ENCODE measurements around the gene C5AR2. TPM values are rescaled to one million over a fixed set of nuclear protein-coding genes. Genes with fewer than 3 reads are reported as not detected.
"Not testable (repeated sequence)": the region's sequence is repeated elsewhere in the genome, so short reads cannot be mapped to it uniquely, and the experiment has no call there.

C5AR2 gene
- 1.6 TPM for total RNA-seq

- no peak for DNase-seq (ENCODE audit: low spot score)
Observed at GRCh38 chr19:47331931-47332547, at the start of gene C5AR2. Gene C5AR2 (plus strand): TSS chr19:47332175. CDS start chr19:47340800, 8,625 bp downstream.

DNA sequence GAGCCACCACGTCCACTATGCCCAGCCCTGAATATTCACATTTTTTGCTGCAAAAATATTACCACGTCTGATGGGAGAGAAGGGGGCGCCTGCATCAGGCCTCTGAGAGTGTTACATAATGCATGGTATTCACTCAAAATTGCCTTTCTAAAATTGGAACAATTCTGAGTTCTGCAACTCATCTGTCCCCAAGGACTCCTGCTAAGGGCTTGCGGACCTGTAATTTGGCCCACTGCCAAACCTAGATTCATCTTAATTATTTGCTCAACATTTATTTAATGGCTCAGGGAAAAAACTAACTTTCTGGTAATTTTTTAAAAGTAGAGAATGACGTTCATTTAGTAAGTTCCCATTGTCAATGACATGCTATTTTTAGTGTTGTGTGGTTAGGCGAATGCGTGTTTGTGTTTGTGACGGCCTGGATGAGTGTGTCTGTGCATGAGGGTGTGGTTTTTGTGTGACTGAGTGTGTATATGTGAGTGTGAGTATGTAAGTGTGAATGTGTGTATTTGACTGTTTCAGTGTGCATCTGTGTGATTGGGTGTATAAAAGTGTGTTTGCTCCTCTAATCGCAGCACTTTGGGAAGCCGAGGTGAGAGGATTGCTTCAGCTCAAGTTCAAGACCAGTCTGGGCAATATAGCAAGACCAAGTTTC, 48.4 kb upstream of the C5AR2 start:
- DNase-seq (ENCODE audit: low spot score), result no peak

DNA sequence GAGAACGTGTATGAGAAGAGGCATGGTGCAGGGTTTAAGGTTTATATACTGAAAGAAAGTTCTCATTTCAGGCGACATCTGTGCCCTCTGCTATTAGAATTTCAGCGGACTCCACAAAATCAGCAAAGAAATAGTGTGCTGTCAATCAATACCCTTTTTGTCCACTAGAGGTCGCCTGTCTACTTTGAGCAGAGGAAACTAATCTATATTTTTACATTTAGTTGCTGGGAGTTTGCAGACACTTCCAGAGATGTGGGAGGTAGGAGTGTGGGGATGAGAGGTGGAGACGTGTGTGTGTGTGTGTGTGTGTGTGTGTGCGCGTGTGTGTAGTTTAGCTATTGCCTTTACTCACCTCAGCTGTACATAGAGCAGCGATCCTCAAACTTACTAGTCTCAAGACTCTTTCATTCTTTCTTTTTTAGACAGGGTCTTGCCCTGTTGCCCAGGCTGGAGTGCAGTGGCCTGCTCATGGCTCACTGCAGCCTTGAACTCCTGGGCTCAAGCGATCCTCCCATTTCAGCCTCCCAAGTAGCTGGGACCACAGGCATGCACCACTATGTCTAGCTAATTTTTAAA, 47.6 kb upstream of the C5AR2 start:
- DNase-seq (ENCODE audit: low spot score), result peak; percentile 47

GRCh38 chr19:47296036-47296435, 35.9 kb upstream of the C5AR2 start:
- peak; percentile 87 for DNase-seq (ENCODE audit: low spot score)

GRCh38 chr19:47300867-47301266, 31.1 kb upstream of the C5AR2 start:
- not testable (repeated sequence) for DNase-seq (ENCODE audit: low spot score)

- DNase-seq (ENCODE audit: low spot score), result no peak
Observed at GRCh38 chr19:47302249-47302648, 29.7 kb upstream of the C5AR2 start.

DNA sequence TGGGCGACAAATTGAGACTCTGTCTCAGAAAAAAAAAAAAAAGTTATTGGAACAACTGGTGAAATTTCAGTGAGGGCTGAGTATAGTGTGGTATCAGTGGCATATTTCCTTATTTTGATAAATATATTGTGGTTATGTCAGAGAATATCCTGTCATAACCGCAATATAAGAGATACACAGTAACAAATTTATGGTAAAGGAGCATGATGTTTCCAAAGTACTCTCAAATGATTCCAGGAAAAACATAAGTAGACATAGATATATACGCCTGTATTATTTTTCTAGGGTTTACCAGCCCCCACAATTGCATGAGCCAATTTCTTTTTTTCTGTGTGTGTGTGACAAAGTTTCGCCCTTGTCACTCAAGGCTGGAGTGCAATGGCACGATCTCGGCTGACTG, 28.0 kb upstream of the C5AR2 start:
- no peak for DNase-seq (ENCODE audit: low spot score)

GRCh38 chr19:47305309-47305751, 26.6 kb upstream of the C5AR2 start:
- DNase-seq (ENCODE audit: low spot score), result peak; percentile 53

- DNase-seq (ENCODE audit: low spot score), result no peak
Observed at GRCh38 chr19:47306303-47306702, 25.7 kb upstream of the C5AR2 start.

DNA sequence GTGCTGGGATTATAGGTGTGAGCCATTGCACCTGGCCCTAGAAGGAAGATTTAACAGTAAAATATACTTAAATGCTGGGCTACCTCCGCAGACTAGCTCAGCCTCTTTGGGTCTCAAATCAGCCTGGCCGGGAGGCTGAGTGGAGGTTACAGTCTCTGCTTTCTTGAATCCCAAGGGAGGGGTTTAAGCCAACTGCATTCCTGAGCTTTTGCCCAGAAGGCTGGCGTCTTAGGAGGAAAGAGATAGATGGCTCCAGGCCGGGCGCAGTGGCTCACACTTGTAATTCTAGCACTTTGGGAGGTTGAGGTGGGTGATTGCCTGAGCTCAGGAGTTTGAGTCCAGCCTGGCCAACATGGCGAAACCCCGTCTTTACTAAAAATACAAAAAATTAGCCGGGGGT, 22.9 kb upstream of the C5AR2 start:
- DNase-seq (ENCODE audit: low spot score), result no peak

DNA sequence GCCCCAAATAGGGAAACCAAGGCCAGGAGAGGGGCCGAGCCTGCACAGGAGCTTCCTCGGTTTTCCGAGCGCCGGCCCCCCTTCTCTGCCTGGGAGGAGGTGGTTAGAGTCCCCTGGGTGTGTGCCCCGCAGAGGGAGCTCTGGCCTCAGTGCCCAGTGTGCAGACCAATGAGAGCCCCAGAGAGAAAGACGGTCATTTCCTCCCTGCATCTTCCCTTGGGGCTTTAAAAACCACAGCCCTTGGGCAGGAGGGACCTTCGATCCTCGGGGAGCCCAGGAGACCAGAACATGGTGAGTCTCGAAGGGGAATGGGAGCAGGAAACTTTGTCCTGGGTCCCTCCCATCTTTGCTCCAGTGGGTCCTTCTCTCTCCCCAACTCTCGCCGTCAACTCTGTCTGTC, 22.4 kb upstream of the C5AR2 start, which contains the start of gene C5AR1:
Gene C5AR1, plus strand, starts transcription at position 254 of the 400 bp plus-strand sequence. Its CDS starts 35 bp downstream, at position 289.
- no peak for DNase-seq (ENCODE audit: low spot score)

- DNase-seq (ENCODE audit: low spot score), result no peak
Observed at GRCh38 chr19:47310323-47310722, 21.7 kb upstream of the C5AR2 start.

- no peak for DNase-seq (ENCODE audit: low spot score)
Observed at GRCh38 chr19:47310819-47311218, 21.2 kb upstream of the C5AR2 start.

- no peak for DNase-seq (ENCODE audit: low spot score)
Observed at GRCh38 chr19:47312366-47313006, 19.5 kb upstream of the C5AR2 start.

- no peak for DNase-seq (ENCODE audit: low spot score)
Observed at GRCh38 chr19:47313754-47314295, 18.1 kb upstream of the C5AR2 start.

GRCh38 chr19:47315125-47315821, 16.7 kb upstream of the C5AR2 start:
- peak; percentile 65 for DNase-seq (ENCODE audit: low spot score)

GRCh38 chr19:47316513-47316912, 15.5 kb upstream of the C5AR2 start:
- no peak for DNase-seq (ENCODE audit: low spot score)

- DNase-seq (ENCODE audit: low spot score), result no peak
Observed at GRCh38 chr19:47319923-47320871, 11.8 kb upstream of the C5AR2 start.

DNA sequence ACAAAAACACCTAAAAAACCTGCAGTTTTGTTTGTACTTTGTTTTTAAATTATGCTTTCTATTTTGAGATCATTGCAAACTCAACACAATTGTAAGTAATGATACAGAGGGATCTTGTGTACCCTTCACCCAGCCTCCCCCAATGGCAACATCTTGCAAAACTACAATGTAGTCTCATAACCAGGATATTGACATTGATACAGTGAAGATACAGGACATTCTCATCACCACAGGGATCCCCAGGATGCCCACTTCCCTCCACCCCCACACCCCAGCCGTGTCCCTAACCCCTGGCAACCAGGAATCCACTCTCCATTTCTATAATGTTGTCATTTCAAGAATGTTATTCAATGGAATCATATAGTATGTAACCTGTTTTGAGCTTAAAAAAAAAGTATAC, 10.3 kb upstream of the C5AR2 start:
- DNase-seq (ENCODE audit: low spot score), result no peak

- no peak for DNase-seq (ENCODE audit: low spot score)
Observed at GRCh38 chr19:47322058-47322457, 9.9 kb upstream of the C5AR2 start.

GRCh38 chr19:47323409-47323808, 8.6 kb upstream of the C5AR2 start:
- DNase-seq (ENCODE audit: low spot score), result no peak
